ENCODE results near the gene FLT3. TPM values are rescaled to one million over a fixed set of nuclear protein-coding genes. Genes with fewer than 3 reads are reported as not detected.
"Not testable (repeated sequence)": the region's sequence is repeated elsewhere in the genome, so short reads cannot be mapped to it uniquely, and the experiment has no call there.

The FLT3 gene
- total and polyA plus RNA-seq, 8 donors = 0.18 to 3.5 (median 1.2) TPM; not detected in 3

- no peak for TF ChIP-seq EP300 (IDR thresholded peaks at IDR 0.05)
- TF ChIP-seq POLR2AphosphoS5 (IDR thresholded peaks at IDR 0.05) = no peak
- no peak for TF ChIP-seq POLR2A (IDR thresholded peaks at IDR 0.05)
- TF ChIP-seq CTCF (IDR thresholded peaks at IDR 0.05) = no peak
- WGBS, 5 donors = 31 to 64% (median 40%) methylated on average over 11 to 15 of the region's 15 CpGs
- no peaks in the 10 kb centered on the region for H3K36me3 ChIP-seq
- H3K27ac ChIP-seq = no peak overlapping the region
- DNase-seq = no peak
- H3K4me1 ChIP-seq = peaks cover 38 to 67% (median 58%) of the 10 kb centered on the region in 4 donors
- H3K9me3 ChIP-seq = no peaks in the 10 kb centered on the region
- H3K27me3 ChIP-seq = peaks cover 37 to 100% (median 84%) of the 10 kb centered on the region in 3 donors
- H3K4me3 ChIP-seq = no peak overlapping the region
- intact Hi-C loops (cut with DNase I; ENCODE audit: low total_unique reads) = no loop called here
These were observed 135.5 kb downstream of the FLT3 start for GRCh38 chr13:27964741-27965323.

DNA sequence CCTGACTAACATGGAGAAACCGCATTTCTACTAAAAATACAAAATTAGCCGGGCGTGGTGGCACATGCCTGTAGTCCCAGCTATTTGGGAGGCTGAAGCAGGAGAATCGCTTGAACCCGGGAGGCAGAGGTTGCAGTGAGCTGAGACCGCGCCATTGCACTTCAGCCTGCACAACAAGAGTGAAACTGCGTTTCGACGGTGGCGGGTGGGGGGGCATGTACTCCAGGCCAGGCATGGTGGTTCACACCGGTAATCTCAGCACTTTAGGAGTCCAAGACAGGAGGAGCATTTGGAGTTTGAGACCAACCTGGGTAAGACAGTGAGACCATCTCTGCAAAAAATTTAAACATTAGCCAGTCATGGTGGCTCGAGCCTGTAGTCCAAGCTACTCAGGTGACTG lies 136.2 kb downstream of the FLT3 start:
- Histone ChIP-seq H3K27me3 (peaks cover 37 to 100% (median 84%) of the 10 kb centered on the region in 3 donors), H3K4me1 (peaks cover 38 to 70% (median 61%) of the 10 kb centered on the region in 4 donors)
- 63 to 80% (median 76%) methylated on average over 13 of the region's 13 CpGs for WGBS, 5 donors
- H3K9me3 ChIP-seq; H3K36me3 ChIP-seq; intact Hi-C loops (cut with DNase I; ENCODE audit: low total_unique reads); H3K27ac ChIP-seq; H3K4me3 ChIP-seq; DNase-seq: not testable (repeated sequence)

DNA sequence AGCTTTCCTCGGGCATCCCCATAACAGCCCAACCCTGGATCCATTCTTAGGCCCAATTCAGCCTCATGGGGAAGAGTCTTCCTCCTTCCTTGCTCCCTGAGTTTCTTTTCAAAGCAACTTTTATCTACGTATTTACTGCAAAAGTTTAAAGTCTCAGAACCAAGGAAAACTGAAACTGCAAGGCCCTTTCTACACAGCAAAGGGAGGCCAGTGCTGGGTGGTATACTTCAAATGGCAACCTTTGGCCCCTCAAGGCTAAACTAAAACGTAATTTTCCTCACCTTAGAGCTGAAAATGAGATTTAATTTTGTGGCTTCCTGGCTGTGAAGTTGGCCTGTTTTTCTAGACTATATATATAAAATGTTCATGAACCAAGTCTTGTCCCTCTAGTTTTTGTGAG lies 136.9 kb downstream of the FLT3 start:
- Histone ChIP-seq H3K4me3 (no peak overlapping the region), H3K4me1 (peaks cover 32 to 67% (median 57%) of the 10 kb centered on the region in 4 donors), H3K36me3 (no peaks in the 10 kb centered on the region), H3K27me3 (peaks cover 36 to 100% (median 84%) of the 10 kb centered on the region in 3 donors), H3K27ac (no peak overlapping the region), H3K9me3 (no peaks in the 10 kb centered on the region)
- TF ChIP-seq EP300 (IDR thresholded peaks at IDR 0.05) (no peak), POLR2AphosphoS5 (IDR thresholded peaks at IDR 0.05) (no peak), POLR2A (IDR thresholded peaks at IDR 0.05) (no peak)
- intact Hi-C loops (cut with DNase I; ENCODE audit: low total_unique reads) = no loop called here
- WGBS, 5 donors = 60 to 82% (median 71%) methylated on average over 3 of the region's 3 CpGs
- DNase-seq = no peak

GRCh38 chr13:27962982-27963381 lies 137.4 kb downstream of the FLT3 start:
- TF ChIP-seq POLR2AphosphoS5 (IDR thresholded peaks at IDR 0.05) = no peak
- no peak for TF ChIP-seq POLR2A (IDR thresholded peaks at IDR 0.05)
- TF ChIP-seq CTCF (IDR thresholded peaks at IDR 0.05) = no peak
- TF ChIP-seq EP300 (IDR thresholded peaks at IDR 0.05) = no peak
- intact Hi-C loops (cut with DNase I; ENCODE audit: low total_unique reads) = no loop called here
- Histone ChIP-seq H3K27ac (no peak overlapping the region), H3K9me3 (no peaks in the 10 kb centered on the region), H3K27me3 (peaks cover 38 to 100% (median 83%) of the 10 kb centered on the region in 3 donors), H3K36me3 (no peaks in the 10 kb centered on the region), H3K4me3 (no peak overlapping the region), H3K4me1 (peaks cover 27 to 66% (median 52%) of the 10 kb centered on the region in 4 donors)
- 70 to 88% (median 83%) methylated on average over 8 to 9 of the region's 9 CpGs for WGBS, 5 donors
- no peak for DNase-seq

DNA sequence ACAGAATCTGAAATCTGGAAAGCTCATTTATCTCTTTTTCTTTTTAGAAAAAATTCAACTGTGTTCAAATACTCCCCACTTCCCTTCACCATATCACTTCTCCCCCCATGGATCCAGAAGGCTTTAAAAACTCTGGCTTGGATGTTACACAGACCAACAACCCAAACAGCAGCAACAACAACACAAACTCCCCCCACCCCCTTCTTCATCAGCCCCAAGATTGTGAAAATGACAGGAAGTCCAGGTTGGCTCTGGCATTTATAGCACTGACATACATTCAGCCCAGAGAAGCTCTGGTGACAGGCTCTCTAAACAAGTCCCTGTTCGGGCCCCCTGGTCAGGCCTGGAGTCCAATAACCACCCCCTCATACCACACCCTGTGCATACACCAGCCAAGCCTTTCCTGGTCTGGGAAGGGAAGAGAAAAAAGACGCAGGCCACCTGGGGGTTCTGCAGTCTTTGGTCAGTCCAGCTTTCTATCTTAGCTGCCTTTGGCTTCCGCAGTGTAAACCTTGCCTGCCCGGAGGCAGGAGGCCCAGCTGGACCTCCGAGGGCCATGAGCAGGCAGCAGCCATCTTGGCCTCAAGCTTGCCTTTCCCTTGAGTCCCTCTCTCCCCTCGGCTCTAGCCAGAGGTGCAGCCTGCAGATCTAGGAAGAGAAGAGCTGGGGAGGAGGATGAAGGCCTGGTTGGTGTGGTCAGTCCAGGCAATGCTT lies 138.1 kb downstream of the FLT3 start:
- no peak for TF ChIP-seq POLR2AphosphoS5 (IDR thresholded peaks at IDR 0.05)
- no peak for TF ChIP-seq POLR2A (IDR thresholded peaks at IDR 0.05)
- TF ChIP-seq CTCF (IDR thresholded peaks at IDR 0.05) = no peak
- no peak for TF ChIP-seq EP300 (IDR thresholded peaks at IDR 0.05)
- H3K27me3 ChIP-seq = peaks cover 38 to 100% (median 82%) of the 10 kb centered on the region in 3 donors
- peaks cover 26 to 65% (median 45%) of the 10 kb centered on the region in 4 donors for H3K4me1 ChIP-seq
- 29 to 43% (median 40%) methylated on average over 6 of the region's 6 CpGs for WGBS, 5 donors
- peak in 1 of 2 donors; percentile 74 for DNase-seq
- no peaks in the 10 kb centered on the region for H3K36me3 ChIP-seq
- intact Hi-C loops (cut with DNase I; ENCODE audit: low total_unique reads) = no loop called here
- no peak overlapping the region for H3K27ac ChIP-seq
- no peaks in the 10 kb centered on the region for H3K9me3 ChIP-seq
- H3K4me3 ChIP-seq = no peak overlapping the region
